Parathyroid adenoma (tissue), 2 donors: ENCODE measurements around the gene DYSF.

Experiments used
- H2AFZ ChIP-seq: fragments of 300-600 bp; sonication (generic); one replicate; pipeline ENCODE4 v1.7.0; 2017; ENCODE audit warnings: antibody characterized with exemption, mild to moderate bottlenecking
- H3K27ac ChIP-seq: fragments of 300-600 bp; sonication (generic); one replicate; pipeline ENCODE4 v1.7.0; 2017
- H3K27me3 ChIP-seq: fragments of 300-600 bp; sonication (generic); one replicate; pipeline ENCODE4 v1.7.0; 2017; ENCODE audit warnings: low read length; ENCODE audit not compliant: control insufficient read depth, insufficient read depth
- H3K36me3 ChIP-seq: fragments of 300-600 bp; sonication (generic); one replicate; pipeline ENCODE4 v1.7.0; 2017; ENCODE audit warnings: low read length; ENCODE audit not compliant: control insufficient read depth, insufficient read depth
- H3K4me1 ChIP-seq: fragments of 300-600 bp; sonication (generic); one replicate; pipeline ENCODE4 v1.7.0; 2017; ENCODE audit warnings: control low read depth
- H3K4me2 ChIP-seq: fragments of 300-600 bp; sonication (generic); one replicate; pipeline ENCODE4 v1.7.0; 2017; ENCODE audit warnings: low read length
- H3K4me3 ChIP-seq: fragments of 300-600 bp; sonication (generic); one replicate; pipeline ENCODE4 v1.7.0; 2017; ENCODE audit warnings: low read depth, low read length
- H3K79me2 ChIP-seq: fragments of 300-600 bp; sonication (generic); one replicate; pipeline ENCODE4 v1.7.0; 2017; ENCODE audit warnings: control low read depth
- H3K9ac ChIP-seq: fragments of 300-600 bp; sonication (generic); one replicate; pipeline ENCODE4 v1.7.0; 2017; ENCODE audit warnings: mild to moderate bottlenecking
- H3K9me3 ChIP-seq: fragments of 300-600 bp; sonication (generic); one replicate; pipeline ENCODE4 v1.7.0; 2017; ENCODE audit warnings: low read length; ENCODE audit not compliant: control insufficient read depth
- TF ChIP-seq, protein P1 (sequence below): fragments of 300-600 bp; sonication (generic); IDR thresholded peaks from one replicate; pipeline ENCODE4 v1.7.0; 2017; ENCODE audit warnings: antibody characterized with exemption, mild to moderate bottlenecking
- donor health status: primary hyperparathyroidism.

The DYSF gene

DNA sequence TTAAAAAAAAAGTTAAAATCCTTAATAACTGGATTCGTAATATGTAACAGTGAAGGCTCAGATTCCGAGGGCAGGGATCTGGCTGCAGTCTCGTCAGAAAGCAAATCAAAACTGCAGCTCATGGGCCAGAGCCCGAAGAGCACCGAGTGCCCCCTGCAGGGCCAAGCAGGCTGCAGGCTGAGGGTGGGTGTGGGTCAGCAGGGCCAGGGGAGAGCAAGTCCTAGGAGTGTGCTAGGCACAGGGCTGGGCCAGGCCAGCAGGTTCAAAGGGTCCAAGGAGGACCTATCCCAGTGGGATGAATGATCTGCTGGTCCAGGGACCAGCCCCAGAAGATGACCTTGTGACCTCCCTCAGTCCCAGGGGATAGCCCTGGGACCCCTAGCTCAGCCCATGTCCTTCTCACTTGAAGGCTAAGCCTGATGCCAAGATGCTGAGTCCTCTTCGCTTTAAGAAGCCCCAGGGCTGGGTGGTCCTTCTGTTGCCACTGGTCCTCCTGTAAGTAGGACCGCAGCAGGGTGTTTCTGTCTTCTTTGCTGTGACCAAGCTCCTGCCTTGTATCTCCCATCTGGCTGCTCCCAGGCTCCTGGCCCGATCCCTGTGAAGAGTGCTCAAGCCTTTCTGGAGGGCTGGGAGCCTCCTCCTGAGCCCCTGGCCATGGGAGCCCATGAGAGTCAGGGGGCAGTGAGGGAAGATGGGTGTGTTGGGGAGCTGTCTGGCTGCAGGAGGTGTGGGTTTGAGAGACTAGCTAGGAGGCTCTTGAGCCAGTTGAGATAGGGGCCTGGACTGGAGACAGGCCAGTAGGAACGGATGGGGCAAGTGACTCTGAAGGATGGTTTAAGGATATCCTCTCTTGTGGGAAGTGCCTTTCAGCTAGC lies 150.7 kb downstream of the DYSF start:
- Histone ChIP-seq H2AFZ (no peak overlapping the region), H3K9me3 (no peaks in the 10 kb centered on the region), H3K4me1 (peaks cover 17% of the 10 kb centered on the region), H3K9ac (no peak overlapping the region), H3K4me3 (no peak overlapping the region), H3K36me3 (no peaks in the 10 kb centered on the region), H3K27me3 (no peaks in the 10 kb centered on the region), H3K27ac (no peak overlapping the region), H3K79me2 (no peaks in the 10 kb centered on the region), H3K4me2 (no peak overlapping the region)
- TF ChIP-seq, protein P1, sequence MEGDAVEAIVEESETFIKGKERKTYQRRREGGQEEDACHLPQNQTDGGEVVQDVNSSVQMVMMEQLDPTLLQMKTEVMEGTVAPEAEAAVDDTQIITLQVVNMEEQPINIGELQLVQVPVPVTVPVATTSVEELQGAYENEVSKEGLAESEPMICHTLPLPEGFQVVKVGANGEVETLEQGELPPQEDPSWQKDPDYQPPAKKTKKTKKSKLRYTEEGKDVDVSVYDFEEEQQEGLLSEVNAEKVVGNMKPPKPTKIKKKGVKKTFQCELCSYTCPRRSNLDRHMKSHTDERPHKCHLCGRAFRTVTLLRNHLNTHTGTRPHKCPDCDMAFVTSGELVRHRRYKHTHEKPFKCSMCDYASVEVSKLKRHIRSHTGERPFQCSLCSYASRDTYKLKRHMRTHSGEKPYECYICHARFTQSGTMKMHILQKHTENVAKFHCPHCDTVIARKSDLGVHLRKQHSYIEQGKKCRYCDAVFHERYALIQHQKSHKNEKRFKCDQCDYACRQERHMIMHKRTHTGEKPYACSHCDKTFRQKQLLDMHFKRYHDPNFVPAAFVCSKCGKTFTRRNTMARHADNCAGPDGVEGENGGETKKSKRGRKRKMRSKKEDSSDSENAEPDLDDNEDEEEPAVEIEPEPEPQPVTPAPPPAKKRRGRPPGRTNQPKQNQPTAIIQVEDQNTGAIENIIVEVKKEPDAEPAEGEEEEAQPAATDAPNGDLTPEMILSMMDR: no peak

DNA sequence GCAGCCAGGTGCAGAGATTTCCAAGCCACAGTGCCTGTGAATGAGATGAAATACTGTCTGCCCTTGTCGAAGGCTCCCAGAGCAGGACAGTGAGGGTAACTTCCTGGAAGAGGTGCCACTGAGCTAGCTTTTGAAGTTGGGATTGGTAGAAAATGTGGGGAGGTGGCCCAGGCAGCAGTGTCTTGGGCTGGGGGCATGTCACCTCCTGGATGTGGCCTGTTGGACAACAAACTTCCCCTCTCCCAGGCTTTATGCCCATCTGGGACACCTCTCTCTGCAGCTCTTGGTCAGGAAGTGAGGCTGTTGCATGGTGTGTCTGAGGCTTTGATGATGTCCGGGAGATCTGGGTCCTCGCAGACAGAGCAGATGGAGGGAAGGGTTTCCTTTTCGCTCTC lies 151.4 kb downstream of the DYSF start:
- Histone ChIP-seq H3K4me2 (no peak overlapping the region), H3K27me3 (no peaks in the 10 kb centered on the region), H3K27ac (no peak overlapping the region), H3K4me3 (no peak overlapping the region), H3K79me2 (no peaks in the 10 kb centered on the region), H3K9ac (no peak overlapping the region), H3K4me1 (peaks cover 21% of the 10 kb centered on the region), H2AFZ (no peak overlapping the region), H3K9me3 (no peaks in the 10 kb centered on the region), H3K36me3 (no peaks in the 10 kb centered on the region)
- TF ChIP-seq, protein P1: no peak

- no peak overlapping the region for H3K27ac ChIP-seq
Observed at GRCh38 chr2:71605173-71605641, 151.8 kb downstream of the DYSF start.

GRCh38 chr2:71605781-71606241 lies 152.4 kb downstream of the DYSF start:
- TF ChIP-seq, protein P1: no peak
- H3K9ac ChIP-seq: no peak overlapping the region
- no peak overlapping the region for H3K4me3 ChIP-seq
- no peaks in the 10 kb centered on the region for H3K9me3 ChIP-seq
- no peak overlapping the region for H3K4me2 ChIP-seq
- no peak overlapping the region for H2AFZ ChIP-seq
- peaks cover 12% of the 10 kb centered on the region for H3K4me1 ChIP-seq
- no peaks in the 10 kb centered on the region for H3K36me3 ChIP-seq
- no peaks in the 10 kb centered on the region for H3K79me2 ChIP-seq
- no peaks in the 10 kb centered on the region for H3K27me3 ChIP-seq
- H3K27ac ChIP-seq: no peak overlapping the region

More at GRCh38 chr2:71605173-71605641, 151.8 kb downstream of the DYSF start:
- Histone ChIP-seq H3K9ac (no peak overlapping the region), H3K36me3 (no peaks in the 10 kb centered on the region), H3K4me3 (no peak overlapping the region), H3K27me3 (no peaks in the 10 kb centered on the region), H3K4me1 (peaks cover 18% of the 10 kb centered on the region), H3K4me2 (no peak overlapping the region), H3K79me2 (no peaks in the 10 kb centered on the region), H3K9me3 (no peaks in the 10 kb centered on the region), H2AFZ (no peak overlapping the region)
- TF ChIP-seq, protein P1: no peak
